GM10248 (cell line): ENCODE data around the gene VSX2.
"Not testable (repeated sequence)": the region's sequence is repeated elsewhere in the genome, so short reads cannot be mapped to it uniquely, and the experiment has no call there.

Experiments
- CTCF ChIA-PET: fragments of 300-600 bp; sonication (Branson Sonifier 250); formaldehyde crosslinking; extraction: SDS; loops from one replicate; lab custom pipeline; 2021; ENCODE audit warnings: antibody characterized with exemption; lab: Yijun Ruan, JAX
- POLR2A ChIA-PET: fragments of 350-650 bp; sonication (Branson Sonifier 250); formaldehyde crosslinking; extraction: SDS; loops from one replicate; lab custom pipeline; 2020; ENCODE audit warnings: antibody characterized with exemption; lab: Yijun Ruan, JAX
- DNase-seq: peaks from one replicate; pipeline ENCODE4 v3.0.0; 2012; ENCODE audit errors: extremely low spot score
- TF ChIP-seq, protein P1 (sequence below): IDR thresholded peaks from 2 replicates; pipeline ENCODE4 v1.5.1; 2012; ENCODE audit warnings: mild to moderate bottlenecking, low read depth; ENCODE audit errors: extremely low read depth, missing control alignments, control extremely low read depth

VSX2 gene

DNA sequence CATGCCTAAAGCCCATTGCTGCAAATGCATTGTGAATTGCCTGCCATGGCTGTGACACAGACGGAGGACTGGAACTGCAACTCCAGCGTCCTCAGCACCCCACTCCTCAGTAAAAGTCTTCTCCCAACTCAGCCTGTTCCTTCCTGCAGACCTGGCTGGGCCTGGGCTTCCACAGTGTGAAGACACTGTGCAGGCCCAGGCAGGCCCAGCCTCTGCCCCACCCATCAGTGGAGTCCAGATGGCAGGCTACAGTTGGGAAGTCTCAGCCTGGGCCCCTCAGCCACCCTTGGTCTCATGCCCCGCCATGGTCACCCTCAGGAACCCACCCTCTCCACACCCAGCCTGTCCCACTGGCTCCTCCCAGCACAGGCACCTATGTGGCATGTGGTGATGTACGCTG, 22.0 kb downstream of the VSX2 start:
- no peak for DNase-seq
- POLR2A ChIA-PET, result no interaction called here
- TF ChIP-seq, protein P1, sequence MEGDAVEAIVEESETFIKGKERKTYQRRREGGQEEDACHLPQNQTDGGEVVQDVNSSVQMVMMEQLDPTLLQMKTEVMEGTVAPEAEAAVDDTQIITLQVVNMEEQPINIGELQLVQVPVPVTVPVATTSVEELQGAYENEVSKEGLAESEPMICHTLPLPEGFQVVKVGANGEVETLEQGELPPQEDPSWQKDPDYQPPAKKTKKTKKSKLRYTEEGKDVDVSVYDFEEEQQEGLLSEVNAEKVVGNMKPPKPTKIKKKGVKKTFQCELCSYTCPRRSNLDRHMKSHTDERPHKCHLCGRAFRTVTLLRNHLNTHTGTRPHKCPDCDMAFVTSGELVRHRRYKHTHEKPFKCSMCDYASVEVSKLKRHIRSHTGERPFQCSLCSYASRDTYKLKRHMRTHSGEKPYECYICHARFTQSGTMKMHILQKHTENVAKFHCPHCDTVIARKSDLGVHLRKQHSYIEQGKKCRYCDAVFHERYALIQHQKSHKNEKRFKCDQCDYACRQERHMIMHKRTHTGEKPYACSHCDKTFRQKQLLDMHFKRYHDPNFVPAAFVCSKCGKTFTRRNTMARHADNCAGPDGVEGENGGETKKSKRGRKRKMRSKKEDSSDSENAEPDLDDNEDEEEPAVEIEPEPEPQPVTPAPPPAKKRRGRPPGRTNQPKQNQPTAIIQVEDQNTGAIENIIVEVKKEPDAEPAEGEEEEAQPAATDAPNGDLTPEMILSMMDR, result no peak
- CTCF ChIA-PET, result no interaction called here

DNA sequence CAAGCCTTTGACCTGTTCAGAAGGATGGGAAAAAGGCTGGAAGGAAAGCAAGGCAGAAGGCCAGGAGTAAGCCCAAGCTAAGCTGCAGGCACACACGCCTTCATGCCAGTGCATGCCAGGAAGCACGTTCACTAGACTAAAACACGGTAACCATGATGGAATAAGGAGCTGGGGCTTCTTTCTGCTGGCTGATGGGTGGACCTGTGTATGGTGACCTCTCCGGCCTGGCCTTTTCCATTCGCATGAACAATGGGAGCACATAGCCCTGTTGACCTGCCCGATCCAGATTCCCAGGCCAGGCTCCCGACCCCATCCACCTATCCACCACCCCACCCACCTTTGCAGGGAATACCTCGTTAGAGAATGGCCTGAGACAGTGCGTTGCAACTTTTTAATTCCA, 22.8 kb downstream of the VSX2 start:
- TF ChIP-seq, protein P1, result no peak
- ChIA-PET POLR2A (no interaction called here), CTCF (no interaction called here)
- no peak for DNase-seq

DNA sequence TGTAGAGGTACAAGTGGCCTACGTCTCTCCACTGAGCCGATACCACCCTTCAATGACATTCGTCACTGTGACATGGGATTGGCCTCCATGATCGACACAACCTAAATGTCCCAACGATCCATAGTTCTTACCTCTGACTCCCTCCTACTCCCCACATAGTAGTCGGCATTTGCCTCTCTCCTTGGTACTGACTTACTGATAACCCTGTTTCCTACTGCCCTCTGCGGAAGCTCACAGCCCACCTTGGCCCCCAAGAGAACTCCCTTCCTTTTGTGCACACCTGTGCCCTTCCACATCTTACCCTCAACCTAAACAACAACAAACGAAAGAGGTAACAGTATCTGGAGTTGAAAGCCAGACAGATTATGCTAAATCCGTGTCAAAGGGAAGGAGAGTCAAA, 23.9 kb downstream of the VSX2 start:
- ChIA-PET POLR2A (no interaction called here), CTCF (interaction anchor here (0.8 to 1.2 kb wide), 2 partner anchors 10 to 12 kb away, joined by 3 to 5 read pairs; no protein-coding TSS in a partner anchor)
- TF ChIP-seq, protein P1, result no peak
- DNase-seq, result no peak

DNA sequence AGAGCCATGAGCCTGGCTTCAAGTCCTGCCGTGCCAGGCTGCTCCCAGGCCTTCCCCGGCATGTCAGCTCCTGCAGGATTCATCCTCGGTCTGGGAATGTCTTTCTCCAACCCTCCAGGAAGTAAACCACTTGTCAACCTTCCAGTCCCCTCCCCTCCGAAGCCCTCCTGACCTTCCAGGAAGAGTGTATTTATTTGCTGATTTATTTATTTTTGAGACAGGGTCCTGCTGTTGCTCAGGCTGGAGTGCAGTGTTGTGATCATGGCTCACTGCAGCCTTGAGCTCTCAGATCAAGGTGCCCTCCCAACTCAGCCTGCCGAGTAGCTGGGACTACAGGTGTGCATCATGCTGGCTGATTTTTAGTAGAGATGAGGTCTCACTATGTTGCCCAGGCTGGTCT, 24.7 kb downstream of the VSX2 start:
- CTCF ChIA-PET, result interaction anchor here (0.7 to 1.2 kb wide), 4 partner anchors 11 to 45 kb away, joined by 3 to 5 read pairs (median 3); no protein-coding TSS in a partner anchor
- POLR2A ChIA-PET, result no interaction called here
- no peak for DNase-seq
- TF ChIP-seq, protein P1, result no peak

DNA sequence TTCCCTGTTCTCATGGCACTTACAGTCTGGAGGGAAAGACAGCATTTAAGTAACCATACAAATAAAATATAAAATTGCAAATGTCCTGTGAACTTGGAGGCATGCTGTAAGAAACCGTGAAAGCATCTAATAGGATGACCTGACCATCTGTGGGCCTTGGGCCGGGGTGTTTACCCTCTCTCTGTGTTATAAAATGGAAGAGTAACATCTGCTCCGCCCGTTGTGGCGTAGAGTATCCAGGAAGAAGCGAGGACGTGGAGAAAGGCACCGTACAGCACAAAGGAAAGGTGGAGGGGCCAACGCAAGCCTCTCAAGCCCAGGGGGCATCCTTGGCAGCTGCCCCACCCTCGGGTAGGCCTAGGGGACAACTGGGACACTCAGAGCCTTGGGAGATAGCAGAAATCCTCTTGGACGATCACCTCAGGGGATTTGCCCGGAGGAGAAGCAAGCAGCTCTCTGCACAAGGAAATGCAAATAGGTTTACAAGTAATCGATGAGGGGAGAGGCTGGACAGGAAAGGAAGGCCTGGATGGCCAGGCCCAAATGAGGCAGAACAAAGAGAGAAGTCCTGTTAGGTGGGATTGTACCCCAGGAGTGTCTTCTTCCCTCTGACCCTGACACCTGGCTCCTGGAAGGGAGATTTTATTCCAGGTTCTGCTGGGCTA, 26.2 kb downstream of the VSX2 start:
- TF ChIP-seq, protein P1, result no peak
- CTCF ChIA-PET, result interaction anchor here (1.2 to 6.7 kb wide), 3 partner anchors 8 to 13 kb away, joined by 3 to 38 read pairs (median 7); no protein-coding TSS in a partner anchor
- POLR2A ChIA-PET, result no interaction called here
- DNase-seq, result no peak

DNA sequence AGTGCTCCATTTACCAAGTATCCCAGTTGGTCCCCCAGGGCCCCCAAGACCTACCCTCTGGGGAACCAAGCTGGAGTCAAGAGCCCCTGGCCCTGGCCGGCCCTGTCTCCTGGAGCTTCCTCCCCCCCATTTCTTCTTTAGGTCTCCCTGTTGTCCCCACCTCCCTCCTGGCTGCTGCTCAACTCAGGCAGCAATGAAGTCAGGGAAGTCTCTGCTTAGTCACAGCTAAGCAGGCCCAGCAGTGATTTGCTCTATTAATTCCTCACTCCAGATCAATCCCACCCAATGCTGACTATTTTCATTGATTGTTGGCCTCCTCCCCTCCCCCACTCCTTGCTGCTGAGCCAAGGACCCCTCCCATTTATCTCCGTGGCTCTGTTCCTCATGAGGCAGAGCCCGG, 28.3 kb downstream of the VSX2 start:
- DNase-seq, result no peak
- CTCF ChIA-PET, result interaction anchor here (1.7 to 6.7 kb wide), 2 partner anchors 10 to 16 kb away, joined by 6 to 38 read pairs; no protein-coding TSS in a partner anchor
- TF ChIP-seq, protein P1, result no peak
- POLR2A ChIA-PET, result no interaction called here

DNA sequence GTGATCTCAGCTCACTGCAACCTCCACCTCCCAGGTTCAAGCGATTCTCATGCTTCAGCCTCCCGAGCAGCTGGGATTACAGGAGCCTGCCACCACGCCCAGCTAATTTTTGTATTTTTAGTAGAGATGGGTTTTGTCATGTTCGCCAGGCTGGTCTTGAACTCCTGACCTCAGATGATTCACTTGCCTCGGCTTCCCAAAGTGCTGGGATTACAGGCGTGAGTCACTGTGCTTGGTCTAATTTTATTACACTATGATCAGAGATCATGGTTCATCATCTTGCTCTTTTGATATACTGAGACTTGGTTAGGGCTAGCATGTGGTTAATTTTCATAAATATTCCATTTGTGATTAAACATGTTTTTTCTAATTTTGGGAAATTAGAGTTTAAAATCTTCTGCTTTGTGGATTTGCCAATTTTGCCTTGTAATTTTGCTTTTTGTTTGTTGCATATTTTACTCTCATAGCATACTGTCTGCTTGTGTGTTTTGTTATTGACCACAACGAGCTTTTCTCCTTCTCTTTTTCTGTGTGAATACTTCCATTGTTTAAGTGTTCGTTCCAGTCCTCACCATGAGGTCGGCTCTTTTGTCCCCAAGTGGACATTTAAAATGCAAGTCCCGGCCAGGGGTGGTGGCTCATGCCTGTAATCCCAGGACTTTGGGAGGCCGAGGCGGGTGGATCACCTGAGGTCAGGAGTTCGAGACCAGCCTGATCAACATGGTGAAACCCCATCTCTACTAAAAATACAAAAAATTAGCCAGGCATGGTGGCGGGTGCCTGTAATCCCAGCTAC, 31.3 kb downstream of the VSX2 start:
- CTCF ChIA-PET, result interaction anchor here (1.2 to 6.7 kb wide), 2 partner anchors 10 to 13 kb away, joined by 3 to 38 read pairs; no protein-coding TSS in a partner anchor
- POLR2A ChIA-PET, DNase-seq: not testable (repeated sequence)
